Activated T-helper 2 cell treated with anti-CD3 and anti-CD28 coated beads, Interferon-gamma antibody, Interleukin-2, Interleukin-4, amounts not matched to agents 10 μg/mL and 5 μg/mL and 100 μg/mL, durations not matched to agents 14 hours and 24 hours and 36 hours (primary cell): ENCODE data around the gene GATAD2A. TPM values are rescaled to one million over a fixed set of nuclear protein-coding genes. Genes with fewer than 3 reads are reported as not detected.
"Not testable (repeated sequence)": the region's sequence is repeated elsewhere in the genome, so short reads cannot be mapped to it uniquely, and the experiment has no call there.

ENCODE experiments used
- DNase-seq: peaks from one replicate; pipeline ENCODE4 v3.0.0; 2021; ENCODE audit warnings: low spot score
- H3K27ac Mint-ChIP-seq: one replicate; pipeline ENCODE4 v1.8.0; 2021; ENCODE audit warnings: mixed read lengths
- H3K27me3 Mint-ChIP-seq: one replicate; pipeline ENCODE4 v1.8.0; 2021; ENCODE audit warnings: low read depth, mixed read lengths
- H3K36me3 Mint-ChIP-seq: one replicate; pipeline ENCODE4 v1.8.0; 2021; ENCODE audit warnings: low read depth, mixed read lengths
- H3K4me1 Mint-ChIP-seq: one replicate; pipeline ENCODE4 v1.8.0; 2021; ENCODE audit warnings: low read depth, mixed read lengths
- H3K4me3 Mint-ChIP-seq: one replicate; pipeline ENCODE4 v1.8.0; 2021; ENCODE audit warnings: low read depth, mild to moderate bottlenecking, moderate library complexity, mixed read lengths
- H3K9me3 Mint-ChIP-seq: one replicate; pipeline ENCODE4 v1.8.0; 2021; ENCODE audit warnings: mixed read lengths
- intact Hi-C: fragments of 100-400 bp; cut with micrococcal nuclease; formaldehyde crosslinking; loops from one replicate; pipeline ENCODE4 v1.15.1; 2023
- total RNA-seq: library from RNA; stranded (reverse); gene quantifications from 2 replicates; pipeline ENCODE4 v1.2.3, GENCODE V29; 2022

Gene GATAD2A
- 125 and 128 TPM in 2 replicates for total RNA-seq

GRCh38 chr19:19404879-19405860 is at the start of gene GATAD2A:
GATAD2A (plus strand) TSS chr19:19405675; CDS start chr19:19465346, 59,671 bp downstream.
- Mint-ChIP-seq H3K9me3 (no peaks in the 10 kb centered on the region), H3K4me1 (peaks cover 52% of the 10 kb centered on the region), H3K27ac (peak within 1 kb of the TSS; percentile 95), H3K36me3 (peaks cover 17% of the 10 kb centered on the region), H3K4me3 (peak within 1 kb of the TSS; percentile 97), H3K27me3 (no peaks in the 10 kb centered on the region)
- intact Hi-C loops = loop anchor here (1.0 to 2.0 kb wide), 2 partner anchors 20 to 56 kb away; no protein-coding TSS in a partner anchor
- peak; percentile 87 for DNase-seq

- H3K4me3 Mint-ChIP-seq = no peak overlapping the region
- intact Hi-C loops = no loop called here
- H3K36me3 Mint-ChIP-seq = peaks cover 24% of the 10 kb centered on the region
- no peaks in the 10 kb centered on the region for H3K9me3 Mint-ChIP-seq
- H3K4me1 Mint-ChIP-seq = peaks cover 7% of the 10 kb centered on the region
- no peak for DNase-seq
- H3K27ac Mint-ChIP-seq = no peak overlapping the region
- H3K27me3 Mint-ChIP-seq = no peaks in the 10 kb centered on the region
These were observed 49.0 kb upstream of the GATAD2A start for GRCh38 chr19:19356500-19356899.

GRCh38 chr19:19356901-19357566 is 48.4 kb upstream of the GATAD2A start:
- intact Hi-C loops = no loop called here
- H3K4me1 Mint-ChIP-seq = peaks cover 9% of the 10 kb centered on the region
- no peak for DNase-seq
- peaks cover 22% of the 10 kb centered on the region for H3K36me3 Mint-ChIP-seq
- no peak overlapping the region for H3K4me3 Mint-ChIP-seq
- no peaks in the 10 kb centered on the region for H3K27me3 Mint-ChIP-seq
- H3K9me3 Mint-ChIP-seq = no peaks in the 10 kb centered on the region
- H3K27ac Mint-ChIP-seq = no peak overlapping the region

- no peaks in the 10 kb centered on the region for H3K27me3 Mint-ChIP-seq
- peaks cover 4% of the 10 kb centered on the region for H3K36me3 Mint-ChIP-seq
- peaks cover 16% of the 10 kb centered on the region for H3K4me1 Mint-ChIP-seq
- no peak overlapping the region for H3K4me3 Mint-ChIP-seq
- H3K9me3 Mint-ChIP-seq = no peaks in the 10 kb centered on the region
- DNase-seq = peak; percentile 62
- intact Hi-C loops = loop anchor here (2.0 kb wide), 1 partner anchor 40 kb away; the partner anchor contains the start of genes MAU2 and SUGP1
- peak overlapping the region; percentile 28 for H3K27ac Mint-ChIP-seq
These were observed 44.3 kb upstream of the GATAD2A start for GRCh38 chr19:19361075-19361594.

- Mint-ChIP-seq H3K36me3 (peaks cover 4% of the 10 kb centered on the region), H3K4me1 (peaks cover 20% of the 10 kb centered on the region), H3K9me3 (no peaks in the 10 kb centered on the region), H3K4me3 (no peak overlapping the region), H3K27me3 (no peaks in the 10 kb centered on the region), H3K27ac (peak overlapping the region; percentile 69)
- DNase-seq = no peak
- intact Hi-C loops = no loop called here
These were observed 43.4 kb upstream of the GATAD2A start for GRCh38 chr19:19362075-19362474.

GRCh38 chr19:19366434-19367396 is 38.8 kb upstream of the GATAD2A start:
- peak; percentile 68 for DNase-seq

GRCh38 chr19:19368087-19368486 is 37.4 kb upstream of the GATAD2A start:
- H3K36me3 Mint-ChIP-seq = no peaks in the 10 kb centered on the region
- H3K27ac Mint-ChIP-seq = no peak overlapping the region
- intact Hi-C loops = no loop called here
- no peaks in the 10 kb centered on the region for H3K9me3 Mint-ChIP-seq
- no peak overlapping the region for H3K4me3 Mint-ChIP-seq
- peaks cover 17% of the 10 kb centered on the region for H3K4me1 Mint-ChIP-seq
- no peaks in the 10 kb centered on the region for H3K27me3 Mint-ChIP-seq
- DNase-seq = no peak

More at GRCh38 chr19:19366434-19367396, 38.8 kb upstream of the GATAD2A start:
- H3K36me3 Mint-ChIP-seq = no peaks in the 10 kb centered on the region
- no peaks in the 10 kb centered on the region for H3K9me3 Mint-ChIP-seq
- H3K27ac Mint-ChIP-seq = peak overlapping the region; percentile 50
- H3K27me3 Mint-ChIP-seq = no peaks in the 10 kb centered on the region
- peaks cover 13% of the 10 kb centered on the region for H3K4me1 Mint-ChIP-seq
- peak overlapping the region; percentile 1 for H3K4me3 Mint-ChIP-seq
- intact Hi-C loops = loop anchor here (1.0 to 2.0 kb wide), 2 partner anchors 40 to 124 kb away; no protein-coding TSS in a partner anchor

- Mint-ChIP-seq H3K9me3 (no peaks in the 10 kb centered on the region), H3K4me3 (no peak overlapping the region), H3K27me3 (no peaks in the 10 kb centered on the region), H3K27ac (no peak overlapping the region), H3K36me3 (no peaks in the 10 kb centered on the region), H3K4me1 (peaks cover 13% of the 10 kb centered on the region)
- no peak for DNase-seq
- intact Hi-C loops = no loop called here
These were observed 34.4 kb upstream of the GATAD2A start for GRCh38 chr19:19371059-19371458.

- Mint-ChIP-seq H3K9me3 (no peaks in the 10 kb centered on the region), H3K27ac (peak overlapping the region; percentile 90)
These were observed 32.6 kb upstream of the GATAD2A start for GRCh38 chr19:19372656-19373416.

GRCh38 chr19:19379527-19379926 is 25.9 kb upstream of the GATAD2A start:
- no peak overlapping the region for H3K4me3 Mint-ChIP-seq
- H3K36me3 Mint-ChIP-seq = no peaks in the 10 kb centered on the region
- intact Hi-C loops = no loop called here
- DNase-seq = no peak
- H3K4me1 Mint-ChIP-seq = peaks cover 9% of the 10 kb centered on the region
- H3K27me3 Mint-ChIP-seq = no peaks in the 10 kb centered on the region
- no peaks in the 10 kb centered on the region for H3K9me3 Mint-ChIP-seq
- H3K27ac Mint-ChIP-seq = no peak overlapping the region

More at GRCh38 chr19:19372656-19373416, 32.6 kb upstream of the GATAD2A start:
- intact Hi-C loops = no loop called here
- Mint-ChIP-seq H3K36me3 (no peaks in the 10 kb centered on the region), H3K4me3 (peak overlapping the region; percentile 43), H3K4me1 (peaks cover 8% of the 10 kb centered on the region), H3K27me3 (no peaks in the 10 kb centered on the region)
- peak; percentile 33 for DNase-seq

- H3K27ac Mint-ChIP-seq, H3K4me1 Mint-ChIP-seq, intact Hi-C loops, H3K4me3 Mint-ChIP-seq, H3K36me3 Mint-ChIP-seq, DNase-seq, H3K27me3 Mint-ChIP-seq, H3K9me3 Mint-ChIP-seq: not testable (repeated sequence)
These were observed 25.2 kb upstream of the GATAD2A start for GRCh38 chr19:19380316-19380715.
